ENCODE results near the gene CELF4. TPM values are rescaled to one million over a fixed set of nuclear protein-coding genes. Genes with fewer than 3 reads are reported as not detected.

CELF4 gene
- total RNA-seq = 0.22 to 0.90 TPM in 2 of 3 replicates, not detected in the other
- long read RNA-seq = 0 reads

DNA sequence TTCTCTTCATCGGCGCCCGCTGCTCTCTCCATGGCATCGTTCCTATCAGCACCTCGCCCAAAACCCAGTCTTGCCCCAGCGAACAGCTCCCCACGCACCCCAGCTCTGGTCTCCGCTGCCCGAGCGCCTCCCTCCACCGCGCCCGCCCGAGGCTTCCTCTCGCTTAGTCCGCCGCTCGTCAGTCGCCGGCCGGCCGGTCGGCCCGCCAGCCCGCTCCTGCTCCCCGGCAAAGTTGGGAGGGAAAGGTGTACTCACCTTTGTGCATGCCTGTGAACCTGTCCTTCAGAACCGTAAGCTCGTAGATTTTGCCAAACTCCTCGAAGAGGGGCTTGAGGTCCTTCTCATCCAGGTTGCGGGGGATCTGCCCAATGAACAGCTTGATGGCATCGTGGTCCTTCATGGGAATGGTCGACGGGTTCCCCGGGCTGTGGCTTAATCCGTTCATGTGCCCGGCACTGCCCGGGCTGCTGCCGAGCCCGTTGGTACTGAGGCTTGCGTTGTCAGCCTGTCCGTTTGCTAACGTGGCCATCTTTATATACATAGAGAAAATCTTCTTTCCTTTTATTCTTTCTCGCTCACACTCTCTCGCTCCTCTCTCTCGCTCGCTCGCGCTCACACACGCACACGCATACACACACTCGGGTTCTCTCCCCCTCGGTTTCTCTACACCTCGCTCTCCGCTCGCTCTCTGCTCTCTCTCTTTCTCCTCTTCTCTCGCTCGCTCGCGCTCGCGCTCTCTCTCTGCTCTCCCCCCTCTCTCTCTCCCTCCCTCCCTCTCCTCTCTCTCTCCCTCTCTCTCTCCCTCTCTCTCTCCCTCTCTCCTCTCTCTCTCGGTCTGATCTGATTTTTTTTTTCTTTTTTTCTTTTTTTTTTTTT, at the start of gene CELF4:
CELF4 (minus strand) TSS at position 698 of the 876 bp plus-strand sequence.
- peak within 1 kb of the TSS; percentile 88 for H3K4me3 Mint-ChIP-seq (ENCODE audit: unreplicated experiment)
- H3K4me1 Mint-ChIP-seq (ENCODE audit: low read depth) = peaks cover 15% of the 10 kb centered on the region
- no peak for DNase-seq (ENCODE audit: low spot score)
- TF ChIP-seq, protein P1, sequence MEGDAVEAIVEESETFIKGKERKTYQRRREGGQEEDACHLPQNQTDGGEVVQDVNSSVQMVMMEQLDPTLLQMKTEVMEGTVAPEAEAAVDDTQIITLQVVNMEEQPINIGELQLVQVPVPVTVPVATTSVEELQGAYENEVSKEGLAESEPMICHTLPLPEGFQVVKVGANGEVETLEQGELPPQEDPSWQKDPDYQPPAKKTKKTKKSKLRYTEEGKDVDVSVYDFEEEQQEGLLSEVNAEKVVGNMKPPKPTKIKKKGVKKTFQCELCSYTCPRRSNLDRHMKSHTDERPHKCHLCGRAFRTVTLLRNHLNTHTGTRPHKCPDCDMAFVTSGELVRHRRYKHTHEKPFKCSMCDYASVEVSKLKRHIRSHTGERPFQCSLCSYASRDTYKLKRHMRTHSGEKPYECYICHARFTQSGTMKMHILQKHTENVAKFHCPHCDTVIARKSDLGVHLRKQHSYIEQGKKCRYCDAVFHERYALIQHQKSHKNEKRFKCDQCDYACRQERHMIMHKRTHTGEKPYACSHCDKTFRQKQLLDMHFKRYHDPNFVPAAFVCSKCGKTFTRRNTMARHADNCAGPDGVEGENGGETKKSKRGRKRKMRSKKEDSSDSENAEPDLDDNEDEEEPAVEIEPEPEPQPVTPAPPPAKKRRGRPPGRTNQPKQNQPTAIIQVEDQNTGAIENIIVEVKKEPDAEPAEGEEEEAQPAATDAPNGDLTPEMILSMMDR (IDR thresholded peaks at IDR 0.05) = no peak
- H3K27me3 Mint-ChIP-seq (ENCODE audit: low read depth) = peaks cover 63% of the 10 kb centered on the region
- peak within 1 kb of the TSS; percentile 78 for H3K27ac Mint-ChIP-seq (ENCODE audit: unreplicated experiment)
- no peaks in the 10 kb centered on the region for H3K9me3 Mint-ChIP-seq (ENCODE audit: low read depth)
- H3K36me3 Mint-ChIP-seq (ENCODE audit: low read depth) = no peaks in the 10 kb centered on the region

DNA sequence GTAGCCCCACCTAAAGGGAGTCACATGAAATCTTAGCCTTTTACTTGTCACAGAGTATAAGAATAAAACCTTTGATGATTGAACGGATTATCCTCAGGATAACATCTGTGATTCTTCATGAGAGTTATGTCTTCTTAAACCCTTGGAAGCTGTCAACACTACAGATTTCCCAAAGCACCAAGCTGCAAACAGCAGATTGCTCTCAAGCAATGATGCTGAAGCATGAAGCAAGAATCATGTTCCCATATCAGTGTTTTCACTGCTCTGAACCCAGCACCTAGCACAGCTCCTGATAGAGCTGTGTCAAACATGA, 47.6 kb upstream of the CELF4 start:
- Mint-ChIP-seq H3K4me3 (ENCODE audit: unreplicated experiment) (no peak overlapping the region), H3K36me3 (ENCODE audit: low read depth) (no peaks in the 10 kb centered on the region), H3K4me1 (ENCODE audit: low read depth) (no peaks in the 10 kb centered on the region), H3K27ac (ENCODE audit: unreplicated experiment) (no peak overlapping the region), H3K9me3 (ENCODE audit: low read depth) (peaks cover 5% of the 10 kb centered on the region), H3K27me3 (ENCODE audit: low read depth) (peaks cover 2% of the 10 kb centered on the region)
- DNase-seq (ENCODE audit: low spot score) = no peak
- TF ChIP-seq, protein P1 (IDR thresholded peaks at IDR 0.05) = no peak

DNA sequence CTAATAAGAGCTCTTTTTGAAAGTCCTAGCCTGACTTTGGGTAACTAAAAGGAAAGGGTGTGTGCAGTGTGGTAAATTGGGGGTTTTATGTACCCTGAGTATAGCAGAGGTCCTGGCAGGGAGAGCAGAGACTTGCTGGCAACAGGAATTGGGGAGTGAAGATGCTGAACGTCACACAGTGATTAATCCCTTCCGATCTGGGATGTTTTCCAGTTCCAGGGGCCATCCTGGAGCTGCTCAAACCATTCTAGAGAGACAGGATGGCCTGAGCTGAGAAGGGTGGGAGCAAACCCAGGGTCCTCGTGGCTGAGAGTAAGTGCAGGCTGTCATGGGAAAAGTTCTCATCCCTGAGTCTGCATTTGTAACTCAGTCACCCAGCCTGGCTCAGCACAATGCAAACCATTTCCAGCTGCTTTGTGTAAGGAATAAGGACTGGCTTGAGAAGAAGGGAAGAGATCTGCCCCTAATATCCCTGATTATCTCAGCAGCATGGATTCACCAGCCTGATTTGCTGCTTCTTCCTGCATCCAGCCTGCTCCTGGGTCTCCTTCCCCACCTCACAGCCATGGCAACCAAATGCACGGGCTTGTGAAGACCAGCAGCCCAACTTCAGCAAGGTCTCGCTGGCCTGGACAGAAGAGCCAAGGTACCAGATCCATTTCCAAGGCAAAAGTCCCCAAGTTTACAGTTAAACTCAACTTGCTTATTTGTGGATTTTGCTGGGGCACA, 47.1 kb upstream of the CELF4 start:
- Mint-ChIP-seq H3K9me3 (ENCODE audit: low read depth) (peaks cover 5% of the 10 kb centered on the region), H3K27me3 (ENCODE audit: low read depth) (peaks cover 5% of the 10 kb centered on the region), H3K4me3 (ENCODE audit: unreplicated experiment) (no peak overlapping the region), H3K27ac (ENCODE audit: unreplicated experiment) (no peak overlapping the region), H3K36me3 (ENCODE audit: low read depth) (no peaks in the 10 kb centered on the region), H3K4me1 (ENCODE audit: low read depth) (no peaks in the 10 kb centered on the region)
- DNase-seq (ENCODE audit: low spot score) = no peak
- TF ChIP-seq, protein P1 (IDR thresholded peaks at IDR 0.05) = no peak

DNA sequence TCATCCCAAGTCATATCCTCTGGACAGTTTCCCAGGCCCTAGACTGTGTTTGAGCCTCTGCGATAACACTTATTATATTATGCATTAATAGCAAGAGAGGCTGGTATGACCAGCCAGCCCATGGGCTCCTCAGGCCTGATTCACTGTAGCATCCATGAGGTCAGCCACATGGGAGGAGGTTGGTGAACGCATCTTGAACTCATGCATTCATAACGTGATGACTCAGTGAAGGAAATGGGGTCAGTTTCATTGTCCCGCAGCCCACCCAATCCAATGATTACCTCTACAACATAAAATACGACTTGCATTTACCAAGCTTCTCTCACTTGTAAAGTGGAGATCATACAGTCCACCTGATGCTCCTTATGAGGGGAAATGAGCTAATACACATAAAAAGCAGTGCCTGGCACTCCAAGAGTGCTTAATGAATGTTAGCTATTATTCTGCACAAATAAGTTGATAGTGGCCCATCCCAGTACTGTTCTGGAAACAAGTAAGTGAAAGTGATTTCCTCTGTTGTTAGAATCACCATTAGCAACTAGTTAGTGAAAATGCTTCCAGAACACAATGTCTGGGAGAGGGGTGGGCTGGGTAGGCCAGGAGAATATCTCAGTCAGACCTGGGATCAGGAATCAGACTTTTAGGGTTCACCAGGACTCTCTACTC, 46.1 kb upstream of the CELF4 start:
- TF ChIP-seq, protein P1 (IDR thresholded peaks at IDR 0.05) = no peak
- Mint-ChIP-seq H3K27me3 (ENCODE audit: low read depth) (peaks cover 7% of the 10 kb centered on the region), H3K4me1 (ENCODE audit: low read depth) (no peaks in the 10 kb centered on the region), H3K9me3 (ENCODE audit: low read depth) (peaks cover 3% of the 10 kb centered on the region), H3K4me3 (ENCODE audit: unreplicated experiment) (no peak overlapping the region), H3K27ac (ENCODE audit: unreplicated experiment) (no peak overlapping the region), H3K36me3 (ENCODE audit: low read depth) (no peaks in the 10 kb centered on the region)
- DNase-seq (ENCODE audit: low spot score) = no peak

DNA sequence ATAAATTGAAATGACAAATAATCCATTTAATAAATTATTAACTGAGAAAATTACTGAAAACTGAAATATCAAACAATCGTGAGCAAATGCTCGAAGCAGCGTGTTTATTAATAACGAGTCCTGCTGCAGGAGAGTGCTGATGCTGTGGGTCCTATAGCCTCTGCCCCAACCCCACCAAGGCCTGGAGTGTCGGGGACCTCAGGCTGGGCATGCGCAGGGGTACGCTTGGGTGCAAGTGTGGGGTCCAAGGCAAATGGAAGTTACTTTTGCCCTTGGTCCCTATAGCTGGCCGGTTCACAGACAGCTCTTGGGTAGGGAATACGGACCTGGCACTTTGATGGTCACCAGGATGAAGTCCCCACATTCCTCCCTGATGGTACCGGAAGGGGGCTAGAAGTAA, 43.3 kb upstream of the CELF4 start:
- no peaks in the 10 kb centered on the region for H3K4me1 Mint-ChIP-seq (ENCODE audit: low read depth)
- H3K4me3 Mint-ChIP-seq (ENCODE audit: unreplicated experiment) = no peak overlapping the region
- no peak for DNase-seq (ENCODE audit: low spot score)
- TF ChIP-seq, protein P1 (IDR thresholded peaks at IDR 0.05) = no peak
- H3K27ac Mint-ChIP-seq (ENCODE audit: unreplicated experiment) = no peak overlapping the region
- peaks cover 3% of the 10 kb centered on the region for H3K9me3 Mint-ChIP-seq (ENCODE audit: low read depth)
- H3K36me3 Mint-ChIP-seq (ENCODE audit: low read depth) = no peaks in the 10 kb centered on the region
- H3K27me3 Mint-ChIP-seq (ENCODE audit: low read depth) = peaks cover 7% of the 10 kb centered on the region

Data from chondrocyte (in vitro differentiated cells).